NT2/D1 (cell line): ENCODE results near the gene ZNHIT1.

Experiments used
- DNase-seq: peaks from one replicate; pipeline ENCODE4 v3.0.0-alpha.2; 2011; ENCODE audit warnings: low read depth, low spot score
- H3K27me3 ChIP-seq: 2 replicates; pipeline ENCODE4 v1.6.0; 2011; ENCODE audit warnings: mild to moderate bottlenecking; ENCODE audit not compliant: insufficient read length, insufficient read depth
- H3K36me3 ChIP-seq: 2 replicates; pipeline ENCODE4 v1.6.1; 2011; ENCODE audit warnings: mild to moderate bottlenecking, low read length, mixed read lengths; ENCODE audit not compliant: insufficient read depth, insufficient read length
- H3K4me1 ChIP-seq: 2 replicates; pipeline ENCODE4 v1.5.1; 2011; ENCODE audit not compliant: insufficient read depth, insufficient read length
- H3K4me3 ChIP-seq: 2 replicates; pipeline ENCODE4 v1.5.1; 2011; ENCODE audit warnings: low read depth; ENCODE audit not compliant: insufficient read length
- H3K9ac ChIP-seq: 2 replicates; pipeline ENCODE4 v1.6.0; 2011; ENCODE audit warnings: low read depth; ENCODE audit not compliant: insufficient read length
- H3K9me3 ChIP-seq: 2 replicates; pipeline ENCODE4 v1.5.1; 2011; ENCODE audit warnings: mild to moderate bottlenecking, low read length; ENCODE audit not compliant: insufficient read depth
- SUZ12 ChIP-seq: IDR thresholded peaks from 2 replicates; pipeline ENCODE4 v1.6.1; 2011; ENCODE audit not compliant: insufficient read length, insufficient read depth; ENCODE audit errors: extremely low read depth
- YY1 ChIP-seq: IDR thresholded peaks from 2 replicates; pipeline ENCODE4 v1.6.1; 2011; ENCODE audit not compliant: insufficient read length, insufficient read depth
- ZNF274 ChIP-seq: IDR thresholded peaks from 2 replicates; pipeline ENCODE4 v1.6.1; 2011; ENCODE audit warnings: mild to moderate bottlenecking, low read depth, low read length

ZNHIT1 gene

GRCh38 chr7:101216860-101217387 lies 1.0 kb upstream of the ZNHIT1 start:
- peak overlapping the region; percentile 90 for H3K9ac ChIP-seq
- H3K27me3 ChIP-seq, result no peaks in the 10 kb centered on the region
- H3K36me3 ChIP-seq, result peaks cover 41% of the 10 kb centered on the region
- no peaks in the 10 kb centered on the region for H3K9me3 ChIP-seq
- peaks cover 6% of the 10 kb centered on the region for H3K4me1 ChIP-seq
- DNase-seq, result no peak
- H3K4me3 ChIP-seq, result peak overlapping the region; percentile 78
- no peak for TF ChIP-seq ZNF274
- TF ChIP-seq SUZ12, result no peak
- no peak for TF ChIP-seq YY1

- Histone ChIP-seq H3K4me1 (peaks cover 9% of the 10 kb centered on the region), H3K4me3 (peak overlapping the region; percentile 78), H3K36me3 (peaks cover 41% of the 10 kb centered on the region), H3K9ac (peak overlapping the region; percentile 86), H3K27me3 (no peaks in the 10 kb centered on the region), H3K9me3 (no peaks in the 10 kb centered on the region)
- TF ChIP-seq YY1 (no peak), SUZ12 (no peak), ZNF274 (no peak)
- no peak for DNase-seq
Observed at GRCh38 chr7:101218236-101219125, 516 bp downstream of the ZNHIT1 start.

GRCh38 chr7:101220295-101220694 lies 2.3 kb downstream of the ZNHIT1 start:
- no peak overlapping the region for H3K4me3 ChIP-seq

GRCh38 chr7:101222275-101222830 lies 4.4 kb downstream of the ZNHIT1 start:
- DNase-seq, result no peak
- TF ChIP-seq SUZ12, result no peak
- Histone ChIP-seq H3K4me3 (no peak overlapping the region), H3K9me3 (no peaks in the 10 kb centered on the region), H3K4me1 (peaks cover 5% of the 10 kb centered on the region), H3K27me3 (no peaks in the 10 kb centered on the region), H3K36me3 (peaks cover 44% of the 10 kb centered on the region), H3K9ac (no peak overlapping the region)

More at GRCh38 chr7:101220295-101220694, 2.3 kb downstream of the ZNHIT1 start:
- Histone ChIP-seq H3K36me3 (peaks cover 42% of the 10 kb centered on the region), H3K9me3 (no peaks in the 10 kb centered on the region), H3K27me3 (no peaks in the 10 kb centered on the region), H3K4me1 (peaks cover 9% of the 10 kb centered on the region), H3K9ac (no peak overlapping the region)
- no peak for DNase-seq
- no peak for TF ChIP-seq YY1

- Histone ChIP-seq H3K4me1 (peaks cover 5% of the 10 kb centered on the region), H3K9ac (no peak overlapping the region), H3K9me3 (no peaks in the 10 kb centered on the region), H3K27me3 (no peaks in the 10 kb centered on the region), H3K36me3 (peaks cover 50% of the 10 kb centered on the region), H3K4me3 (no peak overlapping the region)
- no peak for DNase-seq
- TF ChIP-seq SUZ12 (no peak), YY1 (no peak), ZNF274 (no peak)
Observed at GRCh38 chr7:101223528-101223927, 5.6 kb downstream of the ZNHIT1 start.

- H3K9me3 ChIP-seq, result no peaks in the 10 kb centered on the region
- H3K9ac ChIP-seq, result no peak overlapping the region
- peaks cover 50% of the 10 kb centered on the region for H3K36me3 ChIP-seq
- no peaks in the 10 kb centered on the region for H3K27me3 ChIP-seq
- TF ChIP-seq SUZ12, result no peak
- no peak for TF ChIP-seq YY1
- TF ChIP-seq ZNF274, result no peak
- DNase-seq, result no peak
- peaks cover 8% of the 10 kb centered on the region for H3K4me1 ChIP-seq
- H3K4me3 ChIP-seq, result no peak overlapping the region
Observed at GRCh38 chr7:101225650-101226049, 7.7 kb downstream of the ZNHIT1 start.

- no peak overlapping the region for H3K4me3 ChIP-seq
- no peaks in the 10 kb centered on the region for H3K9me3 ChIP-seq
- TF ChIP-seq ZNF274, result no peak
- TF ChIP-seq YY1, result no peak
- no peak for DNase-seq
- H3K4me1 ChIP-seq, result peaks cover 15% of the 10 kb centered on the region
- no peak overlapping the region for H3K9ac ChIP-seq
- H3K36me3 ChIP-seq, result peaks cover 47% of the 10 kb centered on the region
- no peaks in the 10 kb centered on the region for H3K27me3 ChIP-seq
Observed at GRCh38 chr7:101226721-101227120, 8.8 kb downstream of the ZNHIT1 start.
